DMS53 treated with DMSO at 0.1 percent for 48 hours (cell line): ENCODE measurements around the gene STX16.

Experiments used
- DNase-seq: peaks from one replicate; lab custom pipeline; 2025; ENCODE audit not compliant: unreplicated experiment; lab: John Stamatoyannopoulos, UW

Gene STX16

GRCh38 chr20:58695895-58696375 lies 44.9 kb downstream of the STX16 start:
- no peak for DNase-seq

GRCh38 chr20:58696411-58696961 lies 45.4 kb downstream of the STX16 start:
- DNase-seq, result no peak

GRCh38 chr20:58697201-58697866 lies 46.3 kb downstream of the STX16 start:
- DNase-seq, result no peak

GRCh38 chr20:58697867-58698703 lies 47.0 kb downstream of the STX16 start:
- DNase-seq, result no peak

- DNase-seq, result no peak
Observed at GRCh38 chr20:58698741-58699622, 47.9 kb downstream of the STX16 start.

- no peak for DNase-seq
Observed at GRCh38 chr20:58699623-58700107, 48.6 kb downstream of the STX16 start.

- DNase-seq, result no peak
Observed at GRCh38 chr20:58700121-58700821, 49.2 kb downstream of the STX16 start.

GRCh38 chr20:58700823-58701222 lies 49.7 kb downstream of the STX16 start:
- DNase-seq, result no peak

GRCh38 chr20:58701431-58702160 lies 50.5 kb downstream of the STX16 start:
- DNase-seq, result no peak

- no peak for DNase-seq
Observed at GRCh38 chr20:58702161-58702510, 51.1 kb downstream of the STX16 start.

GRCh38 chr20:58702859-58703648 lies 52.0 kb downstream of the STX16 start:
- no peak for DNase-seq

GRCh38 chr20:58703765-58704371 lies 52.8 kb downstream of the STX16 start:
- DNase-seq, result no peak

GRCh38 chr20:58705208-58705926 lies 54.3 kb downstream of the STX16 start:
- no peak for DNase-seq

GRCh38 chr20:58706150-58706892 lies 55.2 kb downstream of the STX16 start:
- no peak for DNase-seq

- DNase-seq, result no peak
Observed at GRCh38 chr20:58706975-58707681, 56.0 kb downstream of the STX16 start.

GRCh38 chr20:58707770-58708169 lies 56.7 kb downstream of the STX16 start:
- DNase-seq, result no peak
